ENCODE measurements around the gene DYNLT4. TPM values are rescaled to one million over a fixed set of nuclear protein-coding genes. Genes with fewer than 3 reads are reported as not detected.

Gene DYNLT4
- total and polyA plus RNA-seq, 2 of the 13 experiments (the other 11 are each of a cell fraction or from before 2014, with no cell fraction given): 0.77 TPM; not detected in 1

GRCh38 chr1:44775078-44775929, 31.8 kb downstream of the DYNLT4 start, which contains the start of gene RPS8 (continued):
- TF ChIP-seq ZBTB49 (CRISPR knock-in tag; IDR thresholded peaks at IDR 0.05; ENCODE audit: borderline replicate concordance) (no peak), MTA1 (CRISPR knock-in tag; IDR thresholded peaks at IDR 0.05; ENCODE audit: borderline replicate concordance) (0 out of 2 replicates have a peak, but pooled peaks have one; percentile 46), ZNF597 (CRISPR knock-in tag; IDR thresholded peaks at IDR 0.05) (no peak), HMGXB3 (CRISPR knock-in tag; IDR thresholded peaks at IDR 0.05; ENCODE audit: borderline replicate concordance) (0 out of 2 replicates have a peak, but pooled peaks have one; percentile 20), KAT7 (CRISPR knock-in tag; IDR thresholded peaks at IDR 0.05; ENCODE audit: borderline replicate concordance) (peak; percentile 80), RBFOX2 (IDR thresholded peaks at IDR 0.05; ENCODE audit: low read depth, low read length) (peak; percentile 99), ZNF780A (CRISPR knock-in tag; IDR thresholded peaks at IDR 0.05) (no peak), FOXM1 (CRISPR knock-in tag; IDR thresholded peaks at IDR 0.05) (peak; percentile 95), TEF (CRISPR knock-in tag; IDR thresholded peaks at IDR 0.05) (peak; percentile 74), RBM39 (IDR thresholded peaks at IDR 0.05; ENCODE audit: low read depth, low read length, poor library complexity, severe bottlenecking) (peak; percentile 99), MAZ (IDR thresholded peaks at IDR 0.05; ENCODE audit: borderline replicate concordance, low read depth, low read length) (peak; percentile 69), MAZ (CRISPR knock-in tag; IDR thresholded peaks at IDR 0.05; ENCODE audit: low read depth) (peak; percentile 83), ZGPAT (CRISPR knock-in tag; IDR thresholded peaks at IDR 0.05) (peak; percentile 82; the same call in 1 of the 2 replicates), NONO (IDR thresholded peaks at IDR 0.05) (no peak), NONO (CRISPR knock-in tag; conservative IDR thresholded peaks at IDR 0.05) (peak; percentile 88), ZNF737 (CRISPR knock-in tag; IDR thresholded peaks at IDR 0.05; ENCODE audit: borderline replicate concordance) (no peak), TARDBP (CRISPR knock-in tag; IDR thresholded peaks at IDR 0.05) (peak; percentile 64; the same call in 1 of the 2 replicates), ZNF34 (CRISPR knock-in tag; IDR thresholded peaks at IDR 0.05; ENCODE audit: borderline replicate concordance) (no peak)
